Caco-2 (cell line): ENCODE results near the gene RAMACL. TPM values are rescaled to one million over a fixed set of nuclear protein-coding genes. Genes with fewer than 3 reads are reported as not detected.

Experiments used
- BruUV-seq: library from RNA; stranded (reverse); fragments of 400-500 nt; replicated peaks from 2 replicates; lab custom pipeline; 2021; lab: Mats Ljungman, UMichigan
- CTCF ChIA-PET: fragments of 300-600 bp; sonication (Branson Sonifier 250); formaldehyde crosslinking; loops from one replicate; lab custom pipeline; 2022; ENCODE audit warnings: antibody characterized with exemption; lab: Charles Lee
- POLR2A ChIA-PET: fragments of 300-600 bp; sonication (Branson Sonifier 250); formaldehyde crosslinking; loops from one replicate; lab custom pipeline; 2022; ENCODE audit warnings: antibody characterized with exemption; lab: Charles Lee
- DNase-seq, 2 experiments: peaks; one replicate each; pipeline versions ENCODE4 v3.0.0 to v3.0.0-alpha.2; 2020 to 2022
- H3K27me3 ChIP-seq: replicated peaks from 2 replicates; pipeline ENCODE4 v1.6.0; 2011; ENCODE audit warnings: low read length; ENCODE audit not compliant: control insufficient read depth, insufficient read depth
- H3K36me3 ChIP-seq: 2 replicates; pipeline ENCODE4 v1.5.1; 2011; ENCODE audit warnings: low read length; ENCODE audit not compliant: control insufficient read depth, insufficient read depth
- H3K4me1 ChIP-seq: fragments of 250-450 bp; sonication (Bioruptor Pico); 2 replicates; pipeline ENCODE4 v1.5.1; 2020; ENCODE audit warnings: mild to moderate bottlenecking
- H3K4me3 ChIP-seq: 2 replicates; pipeline ENCODE4 v1.5.1; 2011; ENCODE audit warnings: low read depth, mild to moderate bottlenecking, control low read depth, low read length
- H3K9me3 ChIP-seq: fragments of 250-450 bp; sonication (Bioruptor Pico); 2 replicates; pipeline ENCODE4 v1.5.1; 2020; ENCODE audit warnings: mild to moderate bottlenecking, moderate library complexity
- H3K27ac Mint-ChIP-seq: one replicate; pipeline ENCODE4 v1.8.0; 2022; ENCODE audit warnings: mixed read lengths; ENCODE audit not compliant: unreplicated experiment
- H3K27me3 Mint-ChIP-seq: one replicate; pipeline ENCODE4 v1.8.0; 2022; ENCODE audit warnings: mixed read lengths; ENCODE audit not compliant: insufficient read depth, unreplicated experiment
- H3K36me3 Mint-ChIP-seq: one replicate; pipeline ENCODE4 v1.8.0; 2022; ENCODE audit warnings: mild to moderate bottlenecking, mixed read lengths; ENCODE audit not compliant: insufficient read depth, unreplicated experiment
- H3K4me1 Mint-ChIP-seq: one replicate; pipeline ENCODE4 v1.8.0; 2022; ENCODE audit warnings: low read depth, mixed read lengths; ENCODE audit not compliant: unreplicated experiment
- H3K4me3 Mint-ChIP-seq: one replicate; pipeline ENCODE4 v1.8.0; 2022; ENCODE audit warnings: mild to moderate bottlenecking, moderate library complexity, mixed read lengths; ENCODE audit not compliant: unreplicated experiment
- H3K9me3 Mint-ChIP-seq: one replicate; pipeline ENCODE4 v1.8.0; 2022; ENCODE audit warnings: mixed read lengths; ENCODE audit not compliant: unreplicated experiment
- intact Hi-C: fragments of 100-400 bp; cut with micrococcal nuclease; formaldehyde crosslinking; loops from one replicate; pipeline ENCODE4 v1.10.0; 2022; ENCODE audit not compliant: unreplicated experiment
- total RNA-seq: library from RNA; stranded (reverse); gene quantifications from 2 replicates; pipeline ENCODE4 v1.2.3, GENCODE V29; 2022
- TF ChIP-seq, protein P1 (sequence below), 2 experiments: fragments of 200-600 bp in 1 of 2; IDR thresholded peaks; 1 replicate in 1 of 2; 2 replicates in 1 of 2; pipeline versions ENCODE4 v1.5.1 to v1.8.0; 2011 to 2022; ENCODE audit warnings: antibody characterized with exemption in 1 of 2, control low read depth in 1 of 2, inconsistent platforms in 1 of 2, low read depth in 1 of 2, low read length in 1 of 2, mild to moderate bottlenecking in 1 of 2, moderate library complexity in 1 of 2; ENCODE audit not compliant: insufficient read depth in 1 of 2, severe bottlenecking in 1 of 2, unreplicated experiment in 1 of 2

RAMACL gene
- total RNA-seq, 1 experiment from 2014 or later, result 0.20 TPM

DNA sequence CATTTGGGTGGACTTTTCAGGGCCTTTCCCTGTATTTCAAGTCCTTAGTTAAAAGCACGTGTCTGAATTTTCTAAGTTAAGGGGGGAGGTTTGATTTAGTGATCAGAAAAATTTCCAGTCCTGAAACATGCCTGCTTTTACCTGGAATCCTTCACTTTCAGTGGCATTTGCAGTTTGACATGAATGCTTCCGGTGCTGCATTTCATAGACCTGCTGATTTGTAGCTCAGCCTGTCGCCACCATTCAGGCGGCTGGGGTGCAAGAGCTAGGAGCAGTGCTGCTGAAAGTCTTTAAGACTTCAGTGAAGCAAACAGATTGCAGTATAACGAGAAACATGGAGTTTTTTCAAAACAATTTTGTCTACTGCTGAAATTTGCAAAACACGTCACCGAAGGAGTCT lies 26.5 kb upstream of the RAMACL start:
- TF ChIP-seq, protein P1, sequence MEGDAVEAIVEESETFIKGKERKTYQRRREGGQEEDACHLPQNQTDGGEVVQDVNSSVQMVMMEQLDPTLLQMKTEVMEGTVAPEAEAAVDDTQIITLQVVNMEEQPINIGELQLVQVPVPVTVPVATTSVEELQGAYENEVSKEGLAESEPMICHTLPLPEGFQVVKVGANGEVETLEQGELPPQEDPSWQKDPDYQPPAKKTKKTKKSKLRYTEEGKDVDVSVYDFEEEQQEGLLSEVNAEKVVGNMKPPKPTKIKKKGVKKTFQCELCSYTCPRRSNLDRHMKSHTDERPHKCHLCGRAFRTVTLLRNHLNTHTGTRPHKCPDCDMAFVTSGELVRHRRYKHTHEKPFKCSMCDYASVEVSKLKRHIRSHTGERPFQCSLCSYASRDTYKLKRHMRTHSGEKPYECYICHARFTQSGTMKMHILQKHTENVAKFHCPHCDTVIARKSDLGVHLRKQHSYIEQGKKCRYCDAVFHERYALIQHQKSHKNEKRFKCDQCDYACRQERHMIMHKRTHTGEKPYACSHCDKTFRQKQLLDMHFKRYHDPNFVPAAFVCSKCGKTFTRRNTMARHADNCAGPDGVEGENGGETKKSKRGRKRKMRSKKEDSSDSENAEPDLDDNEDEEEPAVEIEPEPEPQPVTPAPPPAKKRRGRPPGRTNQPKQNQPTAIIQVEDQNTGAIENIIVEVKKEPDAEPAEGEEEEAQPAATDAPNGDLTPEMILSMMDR (IDR thresholded peaks at IDR 0.05; ENCODE audit: insufficient read depth in 1 of 2, low read depth in 1 of 2, low read length in 1 of 2, severe bottlenecking in 1 of 2, unreplicated experiment in 1 of 2), result no peak
- Mint-ChIP-seq H3K27ac (no peak overlapping the region), H3K36me3 (no peaks in the 10 kb centered on the region), H3K27me3 (peaks cover 5% of the 10 kb centered on the region), H3K4me1 (no peaks in the 10 kb centered on the region), H3K4me3 (no peak overlapping the region), H3K9me3 (no peaks in the 10 kb centered on the region)
- ChIA-PET POLR2A (no interaction called here), CTCF (no interaction called here)
- H3K4me3 ChIP-seq, result no peak overlapping the region
- no peaks in the 10 kb centered on the region for H3K4me1 ChIP-seq
- no peaks in the 10 kb centered on the region for H3K27me3 ChIP-seq
- H3K9me3 ChIP-seq, result no peaks in the 10 kb centered on the region
- no peaks in the 10 kb centered on the region for H3K36me3 ChIP-seq
- intact Hi-C loops, result no loop called here
- no peak for DNase-seq
- BruUV-seq, result no TSS peak

DNA sequence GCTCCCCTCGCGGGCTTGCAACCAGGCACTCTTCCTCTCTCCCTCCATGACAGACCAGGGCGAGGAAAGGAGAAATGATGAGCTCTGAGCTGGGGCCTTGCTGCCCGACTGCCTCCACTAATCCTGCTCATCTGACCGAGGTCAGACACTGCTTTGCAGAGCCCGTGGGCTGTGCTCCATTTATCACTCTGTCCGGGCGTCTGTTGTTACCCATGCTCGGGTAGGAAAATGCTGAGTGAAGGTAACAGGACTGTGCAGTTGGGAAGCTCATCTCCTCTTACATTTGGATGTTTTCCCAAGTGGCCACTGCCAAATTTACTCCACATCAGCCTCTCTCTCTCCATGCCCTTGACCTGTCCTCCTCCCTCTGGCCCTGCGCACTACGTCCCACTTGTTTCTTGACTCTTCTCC lies 26.0 kb upstream of the RAMACL start:
- TF ChIP-seq, protein P1 (IDR thresholded peaks at IDR 0.05; ENCODE audit: insufficient read depth in 1 of 2, low read depth in 1 of 2, low read length in 1 of 2, severe bottlenecking in 1 of 2, unreplicated experiment in 1 of 2), result no peak
- POLR2A ChIA-PET, result interaction anchor here (0.6 kb wide), 1 partner anchor 156 kb away, joined by 3 read pairs; no protein-coding TSS in a partner anchor
- Mint-ChIP-seq H3K27me3 (peaks cover 5% of the 10 kb centered on the region), H3K27ac (no peak overlapping the region), H3K4me1 (no peaks in the 10 kb centered on the region), H3K9me3 (no peaks in the 10 kb centered on the region), H3K36me3 (no peaks in the 10 kb centered on the region), H3K4me3 (no peak overlapping the region)
- Histone ChIP-seq H3K9me3 (no peaks in the 10 kb centered on the region), H3K27me3 (no peaks in the 10 kb centered on the region), H3K4me1 (no peaks in the 10 kb centered on the region), H3K4me3 (no peak overlapping the region), H3K36me3 (no peaks in the 10 kb centered on the region)
- DNase-seq, result no peak
- CTCF ChIA-PET, result interaction anchor here (0.6 kb wide), 1 partner anchor 72 kb away, joined by 3 read pairs; no protein-coding TSS in a partner anchor
- no TSS peak for BruUV-seq
- intact Hi-C loops, result no loop called here

DNA sequence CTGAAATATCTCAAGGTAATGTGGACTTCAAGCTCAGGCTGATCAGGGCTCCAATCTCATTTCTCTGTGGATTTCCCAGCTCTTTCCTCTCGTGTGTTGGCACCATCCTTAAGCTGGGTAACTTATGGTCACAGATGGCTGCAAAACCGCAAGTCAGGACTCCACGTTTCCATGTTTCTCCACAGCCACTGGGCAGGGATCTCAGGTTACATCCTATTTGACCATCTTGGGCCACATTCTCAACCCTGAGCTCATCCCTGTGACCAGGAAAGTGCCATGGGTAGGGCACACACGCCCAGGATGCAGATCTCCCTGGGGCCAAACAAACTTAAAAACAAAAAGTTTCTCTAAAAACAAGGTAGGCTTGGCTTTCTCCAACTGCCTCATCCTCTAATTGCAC lies 25.2 kb upstream of the RAMACL start:
- no peak for DNase-seq
- no peaks in the 10 kb centered on the region for H3K36me3 Mint-ChIP-seq
- intact Hi-C loops, result no loop called here
- Histone ChIP-seq H3K27me3 (no peaks in the 10 kb centered on the region), H3K4me3 (no peak overlapping the region), H3K9me3 (no peaks in the 10 kb centered on the region), H3K36me3 (no peaks in the 10 kb centered on the region), H3K4me1 (no peaks in the 10 kb centered on the region)
- BruUV-seq, result no TSS peak
- no peaks in the 10 kb centered on the region for H3K9me3 Mint-ChIP-seq
- ChIA-PET POLR2A (no interaction called here), CTCF (no interaction called here)
- H3K27me3 Mint-ChIP-seq, result peaks cover 5% of the 10 kb centered on the region
- no peak overlapping the region for H3K4me3 Mint-ChIP-seq
- TF ChIP-seq, protein P1 (IDR thresholded peaks at IDR 0.05; ENCODE audit: insufficient read depth in 1 of 2, low read depth in 1 of 2, low read length in 1 of 2, severe bottlenecking in 1 of 2, unreplicated experiment in 1 of 2), result no peak
- H3K4me1 Mint-ChIP-seq, result no peaks in the 10 kb centered on the region
- H3K27ac Mint-ChIP-seq, result no peak overlapping the region
